IPS DF 4.7 (cell line): ENCODE results near the gene TMEM52.
A peak's percentile ranks its signal among the peaks of the same experiment; 100 is the strongest.

Experiments
- DNase-seq: peaks from one replicate; pipeline ENCODE4 v3.0.0-alpha.2; 2013; ENCODE audit warnings: low spot score; ENCODE audit errors: extremely low read depth

The TMEM52 gene

GRCh38 chr1:1926886-1927660 lies 8.0 kb upstream of the TMEM52 start:
- no peak for DNase-seq

DNA sequence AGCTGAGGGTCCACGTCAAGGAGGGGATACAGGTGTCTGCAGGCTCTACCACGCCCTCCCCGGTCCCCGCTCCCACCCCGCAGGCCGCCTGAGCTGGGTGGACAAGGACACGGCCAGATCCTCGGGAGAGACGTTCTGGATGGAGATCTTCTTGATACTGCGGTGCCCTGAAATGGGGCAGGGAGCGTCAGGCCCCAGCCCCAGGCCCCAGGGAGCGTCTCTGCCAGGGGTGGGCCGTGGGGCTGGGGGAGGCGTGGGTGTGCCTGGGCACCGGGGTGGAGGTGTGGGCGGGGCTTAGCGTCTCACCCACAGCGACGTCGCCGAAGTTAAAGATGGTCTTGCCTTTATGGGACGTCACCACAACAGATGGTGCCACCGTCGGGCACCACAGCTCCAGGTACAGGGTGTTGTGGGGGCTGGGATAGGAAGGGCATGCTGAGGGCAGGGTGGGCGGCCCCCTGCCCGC lies 7.3 kb upstream of the TMEM52 start:
- DNase-seq, result no peak

GRCh38 chr1:1925437-1926345 lies 6.6 kb upstream of the TMEM52 start:
- no peak for DNase-seq

GRCh38 chr1:1924849-1925248 lies 5.8 kb upstream of the TMEM52 start:
- DNase-seq, result no peak

- DNase-seq, result no peak
These were observed 5.3 kb upstream of the TMEM52 start for GRCh38 chr1:1924386-1924785.

GRCh38 chr1:1922956-1923833 lies 4.1 kb upstream of the TMEM52 start:
- DNase-seq, result no peak

GRCh38 chr1:1922702-1922955 lies 3.5 kb upstream of the TMEM52 start:
- no peak for DNase-seq

- no peak for DNase-seq
These were observed 3.0 kb upstream of the TMEM52 start for GRCh38 chr1:1921901-1922701.

DNA sequence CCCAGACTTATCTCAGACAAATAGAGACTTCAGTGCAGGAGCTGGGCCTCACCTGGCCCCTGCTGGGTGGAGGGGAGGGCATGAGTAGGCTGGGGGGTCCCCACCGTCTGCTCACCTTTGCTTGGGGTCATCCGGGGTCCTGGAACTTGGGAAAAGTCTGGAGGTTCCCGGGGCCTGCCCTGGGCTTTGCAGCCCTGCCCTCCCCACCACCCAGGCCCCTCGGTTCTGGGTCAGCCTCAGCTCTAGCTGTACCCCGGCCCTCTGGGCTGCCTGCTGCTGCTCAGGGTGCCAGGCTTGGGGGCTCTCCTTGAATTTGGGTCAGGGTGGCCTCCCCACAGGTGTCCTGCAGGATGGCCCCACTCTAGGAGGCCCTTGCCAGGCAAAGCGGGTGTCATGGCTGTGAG lies 2.4 kb upstream of the TMEM52 start:
- no peak for DNase-seq

DNA sequence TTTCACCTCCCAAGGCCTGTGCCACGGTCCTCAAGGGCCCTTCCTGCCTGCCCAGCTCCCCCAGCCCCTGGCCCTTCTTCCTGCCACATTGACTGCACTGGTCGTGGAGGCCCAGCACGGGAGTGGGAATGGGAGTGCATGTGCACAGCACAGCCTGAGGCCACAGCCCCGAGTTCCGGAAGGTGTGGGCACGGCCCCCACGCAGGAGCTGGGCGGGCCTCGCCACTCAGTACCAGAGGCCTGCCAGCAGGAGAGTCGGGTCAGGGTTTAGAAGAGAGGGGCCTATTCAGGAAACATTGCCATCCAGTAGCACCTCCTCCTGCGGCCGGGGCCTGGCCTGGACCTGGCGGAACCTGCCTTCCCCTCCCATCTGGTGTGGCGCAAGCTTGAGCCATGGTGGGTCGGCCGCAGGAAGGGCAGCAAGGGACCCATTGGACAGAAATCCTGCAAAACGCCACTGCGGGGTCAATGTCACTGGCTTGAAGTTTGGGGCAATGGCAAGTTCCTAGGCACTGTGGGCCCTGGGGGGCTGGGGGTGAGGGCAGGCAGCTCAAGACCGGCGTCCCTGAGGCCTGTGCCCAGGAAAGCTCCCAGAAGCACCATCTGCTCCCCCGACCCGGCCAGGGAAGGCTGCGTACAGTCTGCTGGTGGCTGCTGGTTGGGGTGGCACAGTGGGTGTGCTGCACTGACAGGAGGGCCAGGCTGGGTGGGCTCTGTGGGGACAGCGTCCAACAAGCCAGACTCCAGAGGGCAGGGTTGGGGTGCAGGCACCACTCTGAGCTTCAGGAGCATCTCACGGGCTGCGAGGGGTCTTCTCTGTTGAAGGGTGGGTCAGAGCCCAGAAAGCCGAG lies 1.8 kb upstream of the TMEM52 start:
- no peak for DNase-seq

DNA sequence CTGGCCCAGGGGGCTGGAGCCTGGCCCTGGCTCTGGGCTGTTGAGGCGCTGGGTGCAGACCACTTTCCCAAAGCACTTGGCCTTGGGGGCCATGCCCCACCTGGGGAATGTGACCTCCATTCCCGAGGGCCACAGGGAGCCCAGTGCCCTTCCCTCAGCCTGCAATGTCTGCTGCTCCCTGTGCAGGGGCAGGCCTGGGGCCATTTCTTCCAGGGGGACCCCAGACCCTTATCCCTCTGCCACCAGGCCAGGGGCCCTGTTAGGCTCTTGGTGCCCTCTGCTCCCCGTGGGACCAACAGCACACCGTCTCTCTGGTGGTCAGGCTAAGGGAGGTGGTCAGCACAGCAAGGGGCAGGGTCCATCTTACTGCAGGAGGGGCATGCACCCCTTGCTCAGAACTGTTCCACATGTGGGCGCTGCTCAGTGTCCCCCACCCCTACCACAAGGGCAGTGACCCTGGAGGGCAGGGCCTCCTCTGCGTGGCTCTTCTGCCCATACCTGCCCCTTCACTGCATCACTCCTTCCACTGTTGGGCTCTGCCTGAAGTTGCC lies 1.1 kb upstream of the TMEM52 start:
- no peak for DNase-seq

DNA sequence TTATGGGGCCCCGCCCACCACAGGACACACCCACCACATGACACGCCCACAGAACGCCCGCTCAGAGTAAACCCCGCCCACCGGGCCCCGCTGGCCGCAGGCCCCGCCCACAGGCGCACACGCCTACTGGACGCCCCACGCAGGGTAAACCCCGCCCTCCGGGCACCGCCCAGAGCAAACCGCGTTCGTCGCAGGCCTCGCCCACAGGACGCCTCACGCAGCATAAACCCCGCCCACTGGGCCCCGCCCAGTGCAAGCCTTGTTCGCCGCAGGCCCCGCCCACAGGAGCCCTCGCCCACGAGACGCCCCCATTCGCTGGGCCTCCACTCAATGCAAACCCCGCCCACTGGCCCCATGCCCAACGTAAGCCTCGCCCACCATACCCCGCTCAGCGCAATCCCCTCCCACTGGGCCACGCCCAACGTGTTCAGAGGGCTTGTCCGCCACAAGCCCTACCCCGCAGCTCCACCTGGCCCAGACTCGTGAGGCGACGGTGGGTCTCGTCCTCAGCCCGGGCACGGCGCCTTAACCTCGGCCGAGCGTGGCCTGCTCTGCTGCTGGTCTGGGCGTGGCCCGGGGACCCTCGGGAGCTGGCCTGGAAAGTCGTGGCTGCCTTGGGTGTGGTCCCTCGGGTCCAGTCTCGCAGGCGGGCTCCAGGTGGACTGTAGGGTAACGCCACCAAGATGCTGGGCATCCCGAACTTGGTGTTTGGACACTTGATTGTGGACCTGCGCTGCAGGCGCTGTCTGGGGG lies 401 bp upstream of the TMEM52 start:
- DNase-seq, result peak; percentile 91

DNA sequence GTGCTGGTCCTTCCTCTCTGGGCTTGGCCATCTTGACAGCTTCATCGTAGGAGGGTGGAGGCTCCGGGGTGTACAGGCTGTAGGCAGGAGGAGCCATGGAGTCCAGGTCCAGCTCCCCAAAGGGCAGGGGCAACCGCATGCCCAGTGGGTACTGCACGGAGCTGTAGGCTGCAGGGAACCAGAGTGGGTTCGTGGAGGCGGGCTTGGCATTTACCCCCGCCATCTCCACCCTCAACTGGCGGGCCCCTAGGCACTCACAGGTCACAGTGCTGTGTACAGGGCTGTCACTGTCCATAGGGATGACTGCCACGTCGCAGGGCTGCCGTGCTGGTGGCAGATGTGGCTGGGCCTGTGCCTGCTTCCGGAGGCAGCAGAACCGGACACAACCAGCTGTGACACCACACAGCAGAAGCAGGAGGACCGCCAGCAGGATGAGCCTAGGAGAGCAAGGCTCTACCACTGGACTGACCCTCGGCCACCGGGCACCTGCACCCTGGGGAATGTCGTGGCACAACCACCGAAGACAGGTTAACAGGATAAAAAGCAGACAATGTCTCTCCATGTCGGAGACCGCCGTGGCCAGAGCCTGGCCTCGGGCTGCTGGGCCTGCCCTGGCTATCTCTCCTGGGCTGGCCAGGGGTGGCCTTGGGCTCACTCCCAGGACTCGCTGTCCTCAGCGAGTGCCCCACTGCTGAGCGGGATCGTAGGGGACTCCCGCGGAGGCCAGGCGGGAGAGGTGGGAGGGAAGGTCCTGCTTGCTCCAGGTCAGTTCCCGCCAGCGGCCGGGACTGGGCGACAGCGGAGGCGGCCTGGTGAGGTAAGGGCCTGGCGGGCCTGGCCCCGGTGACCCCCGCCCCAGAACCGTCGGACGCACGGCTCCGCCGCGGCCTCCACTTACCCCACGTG lies 831 bp downstream of the TMEM52 start:
- DNase-seq, result no peak

DNA sequence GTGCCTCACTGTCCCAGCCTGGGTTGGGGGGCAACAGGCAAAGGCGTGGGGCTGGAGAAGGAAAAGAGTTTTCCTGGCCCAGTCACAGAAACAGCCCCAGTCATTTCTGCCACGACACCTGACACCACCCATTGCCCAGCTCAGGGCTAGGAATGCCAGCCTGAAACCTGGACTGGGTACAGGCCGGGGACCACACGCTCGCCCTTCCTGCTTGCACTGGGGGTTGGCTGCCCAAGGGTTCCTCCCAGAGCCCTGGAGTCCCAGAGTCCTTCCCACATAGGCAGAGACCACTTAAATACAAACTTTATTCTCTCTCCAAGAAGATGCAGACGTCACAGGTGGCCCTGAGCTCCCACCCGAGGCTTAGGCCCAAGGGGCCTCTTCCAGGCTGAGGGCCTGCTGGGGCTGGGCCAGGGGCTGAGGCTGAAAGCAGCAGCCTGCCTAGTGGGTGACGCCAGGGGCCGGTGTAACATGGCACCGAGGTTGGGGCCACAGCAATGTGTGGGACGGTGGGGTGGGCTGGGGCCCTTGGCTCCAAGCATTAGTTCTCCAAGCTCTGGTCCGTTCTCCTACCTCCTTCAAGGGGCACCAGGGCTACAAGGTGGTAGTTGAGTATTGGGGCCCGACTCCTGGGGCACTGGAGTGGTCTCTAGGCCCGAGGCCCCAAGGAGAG lies 1.6 kb downstream of the TMEM52 start:
- no peak for DNase-seq

GRCh38 chr1:1916851-1917251 lies 2.2 kb downstream of the TMEM52 start:
- DNase-seq, result no peak

DNA sequence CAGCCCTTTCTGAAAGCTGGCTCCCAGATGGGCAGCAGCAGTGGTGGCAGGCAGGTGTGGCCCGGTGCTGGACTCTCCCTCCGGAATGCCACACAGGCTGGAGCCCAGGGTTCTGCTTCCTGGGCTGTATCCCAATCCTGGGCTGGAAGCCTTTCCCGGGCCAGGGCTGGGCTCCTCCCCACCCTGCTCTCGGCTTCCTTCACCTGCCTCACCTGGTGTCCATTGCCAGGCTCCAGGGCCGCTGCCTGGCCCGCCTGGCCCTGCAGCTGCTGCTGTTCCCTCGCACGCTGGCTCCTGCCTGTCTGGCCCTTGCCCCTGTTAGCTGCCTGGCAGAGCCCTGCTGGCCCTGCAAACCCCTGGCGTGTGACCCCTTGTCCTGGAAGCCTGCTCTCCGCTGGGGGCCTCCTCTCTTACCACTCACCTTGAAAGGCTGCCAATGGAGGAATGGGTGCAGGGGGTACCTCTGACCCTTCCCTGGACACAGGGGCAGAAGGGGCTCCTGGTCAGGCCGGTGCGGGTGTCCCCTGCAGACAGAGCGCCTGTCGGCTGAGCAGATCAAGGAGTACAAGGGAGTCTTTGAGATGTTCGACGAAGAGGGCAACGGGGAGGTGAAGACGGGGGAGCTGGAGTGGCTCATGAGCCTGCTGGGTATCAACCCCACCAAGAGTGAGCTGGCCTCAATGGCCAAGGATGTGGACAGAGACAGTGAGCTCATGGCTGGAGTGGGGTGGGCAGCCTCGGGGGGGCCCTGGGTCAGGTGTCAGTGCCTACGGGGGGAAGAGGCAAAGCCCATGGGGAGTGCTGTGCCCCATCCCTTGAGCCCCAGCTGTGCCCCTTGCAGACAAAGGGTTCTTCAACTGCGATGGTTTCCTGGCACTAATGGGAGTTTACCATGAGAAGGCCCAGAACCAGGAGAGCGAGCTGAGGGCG lies 2.9 kb downstream of the TMEM52 start:
- DNase-seq, result no peak
